Right lobe of liver (tissue), 6 donors: ENCODE data around the gene CLEC2B. TPM values are rescaled to one million over a fixed set of nuclear protein-coding genes. Genes with fewer than 3 reads are reported as not detected.

Experiments
- ATAC-seq, 4 donors: fragments of 200-7000 bp; cut with Tn5 transposase; one replicate each; pipeline ENCODE4 v1.9.1; 2020; ENCODE audit warnings: mild to moderate bottlenecking in 4 of 4, moderate library complexity in 4 of 4
- DNase-seq, 3 donors: peaks; one replicate each; pipeline ENCODE4 v3.0.0-alpha.2; 2020
- H3K27ac ChIP-seq, 3 donors: fragments of 200-600 bp; one replicate each; pipeline ENCODE4 v1.8.0; 2022
- H3K27me3 ChIP-seq, 2 donors: fragments of 200-600 bp; one replicate each; pipeline ENCODE4 v1.8.0; 2022
- H3K36me3 ChIP-seq, 4 donors: fragments of 200-600 bp; sonication (generic) in 1 of 4; one replicate each; pipeline versions ENCODE4 v1.5.1 to v1.8.0; 2017 to 2022; ENCODE audit warnings: control low read depth in 1 of 4
- H3K4me1 ChIP-seq, 4 donors: fragments of 200-600 bp; sonication (generic) in 1 of 4; one replicate each; pipeline versions ENCODE4 v1.5.1 to v1.8.0; 2017 to 2022; ENCODE audit warnings: control low read depth in 1 of 4
- H3K4me3 ChIP-seq, 3 donors: fragments of 200-600 bp; one replicate each; pipeline ENCODE4 v1.8.0; 2022
- H3K9me3 ChIP-seq, 4 donors: fragments of 200-600 bp; sonication (generic) in 1 of 4; one replicate each; pipeline versions ENCODE4 v1.5.1 to v1.8.0; 2017 to 2022; ENCODE audit warnings: control low read depth in 1 of 4
- CTCF ChIP-seq, 4 donors: fragments of 200-600 bp in 3 of 4; fragments of 450-650 bp in 1 of 4; IDR thresholded peaks; one replicate each; pipeline versions ENCODE4 v1.5.1 to v1.8.0; 2016 to 2022; ENCODE audit warnings: antibody characterized with exemption in 4 of 4, mild to moderate bottlenecking in 2 of 4
- POLR2A ChIP-seq: fragments of 450-650 bp; IDR thresholded peaks from one replicate; pipeline ENCODE4 v1.6.1; 2017; ENCODE audit warnings: antibody characterized with exemption, mild to moderate bottlenecking
- WGBS: methylation state at CpG from one replicate; pipeline ENCODE4 v1.1.6; 2018; ENCODE audit warnings: low coverage, low lambda C conversion rate; ENCODE audit not compliant: insufficient coverage; ENCODE audit errors: missing lambda C conversion rate; 5-methylcytosine and 5-hydroxymethylcytosine counted together
- intact Hi-C, 2 donors: fragments of 100-400 bp; cut with DNase I; formaldehyde crosslinking; loops; one replicate each; pipeline versions ENCODE4 v1.11.2 to v1.14.1; 2022
- total RNA-seq, 6 experiments: library from RNA; depleted of rRNA in 2 of 6; stranded (reverse); fragments of >200 nt in 2 of 6; fragmentation: NEBNext Ultra II Directional in 3 of 6; extraction: Animal tissue kit (Norgen Biotek cat#: 25700) in 3 of 6; gene quantifications; one replicate each; pipeline versions ENCODE4 v1.1.0 to v1.2.4, GENCODE V29; 2016 to 2023
- donor health status: DM: no; HTN: yes; CAD: no.
- donor health status: DM: no; HTN: no; CAD: no.
- donor health status: DM: no; HTN: no; CAD: no.
- donor health status: DM: no; HTN: yes; CAD: no.
- donor health status: DM: no; HTN: yes; CAD: no.

The CLEC2B gene
- total RNA-seq, 6 experiments from 2014 or later = 1.4 to 11.1 (median 4.9) TPM

GRCh38 chr12:9829982-9830381 is 39.2 kb downstream of the CLEC2B start:
- H3K4me3 ChIP-seq = no peak overlapping the region
- DNase-seq = no peak

GRCh38 chr12:9829483-9829882 is 39.7 kb downstream of the CLEC2B start:
- Histone ChIP-seq H3K9me3 (no peaks in the 10 kb centered on the region), H3K27ac (no peak overlapping the region), H3K27me3 (no peaks in the 10 kb centered on the region), H3K36me3 (no peaks in the 10 kb centered on the region), H3K4me3 (no peak overlapping the region), H3K4me1 (no peaks in the 10 kb centered on the region)
- intact Hi-C loops = no loop called here
- ATAC-seq = no peak
- TF ChIP-seq CTCF (IDR thresholded peaks at IDR 0.05) (no peak), POLR2A (no peak)
- 86% methylated on average over 3 of the region's 3 CpGs for WGBS
- DNase-seq = no peak

More at GRCh38 chr12:9829982-9830381, 39.2 kb downstream of the CLEC2B start:
- no peak for ATAC-seq
- H3K27me3 ChIP-seq = no peaks in the 10 kb centered on the region
- intact Hi-C loops = no loop called here
- no peaks in the 10 kb centered on the region for H3K36me3 ChIP-seq
- no peaks in the 10 kb centered on the region for H3K9me3 ChIP-seq
- 76% methylated on average over 5 of the region's 5 CpGs for WGBS
- TF ChIP-seq POLR2A (no peak), CTCF (IDR thresholded peaks at IDR 0.05) (no peak)
- no peaks in the 10 kb centered on the region for H3K4me1 ChIP-seq
- H3K27ac ChIP-seq = no peak overlapping the region

GRCh38 chr12:9827209-9827888 is 41.8 kb downstream of the CLEC2B start, which contains the start of gene KLRF1:
Gene KLRF1 (plus strand): TSS chr12:9827481. CDS start chr12:9827545, 64 bp downstream.
- no peak for TF ChIP-seq CTCF (IDR thresholded peaks at IDR 0.05)
- TF ChIP-seq POLR2A = no peak
- intact Hi-C loops = no loop called here
- Histone ChIP-seq H3K27me3 (no peaks in the 10 kb centered on the region), H3K4me1 (no peaks in the 10 kb centered on the region), H3K36me3 (no peaks in the 10 kb centered on the region), H3K9me3 (no peaks in the 10 kb centered on the region), H3K27ac (no peak within 1 kb of the TSS), H3K4me3 (no peak within 1 kb of the TSS)
- WGBS = 75% methylated on average over 3 of the region's 3 CpGs
- ATAC-seq = no peak
- no peak for DNase-seq

GRCh38 chr12:9820281-9820930 is 48.7 kb downstream of the CLEC2B start:
- 73% methylated on average over 2 of the region's 9 CpGs for WGBS
- no peaks in the 10 kb centered on the region for H3K36me3 ChIP-seq
- H3K27ac ChIP-seq = no peak overlapping the region
- no peaks in the 10 kb centered on the region for H3K4me1 ChIP-seq
- TF ChIP-seq POLR2A (no peak), CTCF (IDR thresholded peaks at IDR 0.05) (no peak)
- H3K4me3 ChIP-seq = no peak overlapping the region
- DNase-seq (no peak), ATAC-seq (peak in 1 of 4 donors; percentile 19)
- intact Hi-C loops = no loop called here
- no peaks in the 10 kb centered on the region for H3K9me3 ChIP-seq
- no peaks in the 10 kb centered on the region for H3K27me3 ChIP-seq
